GM23338 (cell line): ENCODE measurements around the gene SERINC5.

Experiments used
- CTCF ChIP-seq, 2 experiments: fragments of 200-600 bp in 1 of 2; sonication (generic) in 1 of 2; conservative IDR thresholded peaks; 2 replicates each; pipeline versions ENCODE4 v1.5.1 to v1.6.1; 2016 to 2017; ENCODE audit warnings: antibody characterized with exemption in 2 of 2, low read depth in 2 of 2, mild to moderate bottlenecking in 2 of 2, moderate library complexity in 1 of 2
- EZH2 ChIP-seq: fragments of 200-600 bp; sonication (generic); IDR thresholded peaks from one replicate; pipeline ENCODE4 v1.8.0; 2017; ENCODE audit warnings: antibody characterized with exemption, mild to moderate bottlenecking, low read depth; ENCODE audit not compliant: unreplicated experiment
- EZH2phosphoT487 ChIP-seq: fragments of 200-600 bp; sonication (generic); IDR thresholded peaks from one replicate; pipeline ENCODE4 v1.8.1; 2018; ENCODE audit warnings: antibody characterized with exemption; ENCODE audit not compliant: unreplicated experiment
- JUNB ChIP-seq: IDR thresholded peaks from one replicate; pipeline ENCODE4 v1.6.1; 2016; ENCODE audit warnings: antibody characterized with exemption; ENCODE audit not compliant: unreplicated experiment
- NANOG ChIP-seq: IDR thresholded peaks from 2 replicates; pipeline ENCODE4 v1.6.1; 2016; ENCODE audit warnings: antibody characterized with exemption, borderline replicate concordance
- POLR2AphosphoS5 ChIP-seq: IDR thresholded peaks from 2 replicates; pipeline ENCODE4 v1.6.1; 2016; ENCODE audit warnings: antibody characterized with exemption, low read depth
- REST ChIP-seq: IDR thresholded peaks from one replicate; pipeline ENCODE4 v1.6.1; 2018; ENCODE audit warnings: antibody characterized with exemption; ENCODE audit not compliant: unreplicated experiment
- STAT1 ChIP-seq: IDR thresholded peaks from one replicate; pipeline ENCODE4 v1.6.1; 2016; ENCODE audit warnings: antibody characterized with exemption; ENCODE audit not compliant: unreplicated experiment
- ZNF114 ChIP-seq: fragments of 250-450 bp; sonication (Bioruptor Pico); IDR thresholded peaks from 2 replicates; pipeline ENCODE4 v1.5.0; 2020; ENCODE audit warnings: mild to moderate bottlenecking, moderate library complexity

- TF ChIP-seq CTCF (conservative IDR thresholded peaks at IDR 0.05; ENCODE audit: low read depth in 2 of 2): no peak
- no peak for TF ChIP-seq POLR2AphosphoS5
- no peak for TF ChIP-seq REST
- no peak for TF ChIP-seq EZH2
- no peak for TF ChIP-seq NANOG
- no peak for TF ChIP-seq STAT1
- no peak for TF ChIP-seq ZNF114 (CRISPR knock-in tag)
- TF ChIP-seq EZH2phosphoT487: no peak
- TF ChIP-seq JUNB: no peak
Measured at GRCh38 chr5:80192507-80193241, 63.2 kb downstream of the SERINC5 start.
